ENCODE measurements around the gene NCR3LG1. TPM values are rescaled to one million over a fixed set of nuclear protein-coding genes. Genes with fewer than 3 reads are reported as not detected.

NCR3LG1 gene
- total RNA-seq, 1 donor from 2014 or later, result 0.51 TPM

DNA sequence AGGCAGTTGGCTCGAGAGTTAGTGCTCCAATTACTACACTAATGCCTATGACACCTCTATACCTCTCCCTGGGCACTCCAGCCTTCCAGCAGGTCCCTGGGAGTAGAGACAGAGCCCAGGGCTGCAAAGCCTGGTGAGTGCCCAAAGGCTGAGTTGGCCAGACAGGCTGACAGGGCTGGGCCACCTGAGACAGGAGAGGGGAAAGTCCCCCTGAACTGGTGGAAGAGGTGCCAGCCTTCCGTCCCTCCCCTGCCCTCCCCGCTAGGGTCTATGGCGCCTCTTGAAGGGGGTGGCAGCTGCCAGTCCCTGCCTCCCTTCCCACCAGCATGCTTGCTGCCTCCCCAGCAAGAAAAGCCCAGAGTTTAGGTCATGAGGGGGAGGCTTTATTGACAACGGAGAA, 33.9 kb downstream of the NCR3LG1 start:
- no peak overlapping the region for H3K27ac Mint-ChIP-seq (ENCODE audit: unreplicated experiment)
- TF ChIP-seq, protein P1, sequence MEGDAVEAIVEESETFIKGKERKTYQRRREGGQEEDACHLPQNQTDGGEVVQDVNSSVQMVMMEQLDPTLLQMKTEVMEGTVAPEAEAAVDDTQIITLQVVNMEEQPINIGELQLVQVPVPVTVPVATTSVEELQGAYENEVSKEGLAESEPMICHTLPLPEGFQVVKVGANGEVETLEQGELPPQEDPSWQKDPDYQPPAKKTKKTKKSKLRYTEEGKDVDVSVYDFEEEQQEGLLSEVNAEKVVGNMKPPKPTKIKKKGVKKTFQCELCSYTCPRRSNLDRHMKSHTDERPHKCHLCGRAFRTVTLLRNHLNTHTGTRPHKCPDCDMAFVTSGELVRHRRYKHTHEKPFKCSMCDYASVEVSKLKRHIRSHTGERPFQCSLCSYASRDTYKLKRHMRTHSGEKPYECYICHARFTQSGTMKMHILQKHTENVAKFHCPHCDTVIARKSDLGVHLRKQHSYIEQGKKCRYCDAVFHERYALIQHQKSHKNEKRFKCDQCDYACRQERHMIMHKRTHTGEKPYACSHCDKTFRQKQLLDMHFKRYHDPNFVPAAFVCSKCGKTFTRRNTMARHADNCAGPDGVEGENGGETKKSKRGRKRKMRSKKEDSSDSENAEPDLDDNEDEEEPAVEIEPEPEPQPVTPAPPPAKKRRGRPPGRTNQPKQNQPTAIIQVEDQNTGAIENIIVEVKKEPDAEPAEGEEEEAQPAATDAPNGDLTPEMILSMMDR (IDR thresholded peaks at IDR 0.05; ENCODE audit: partially characterized antibody, unreplicated experiment), result no peak
- H3K4me1 Mint-ChIP-seq (ENCODE audit: low read depth, unreplicated experiment), result peaks cover 9% of the 10 kb centered on the region
- no peaks in the 10 kb centered on the region for H3K36me3 Mint-ChIP-seq (ENCODE audit: unreplicated experiment)
- DNase-seq, result no peak
- H3K27me3 Mint-ChIP-seq (ENCODE audit: unreplicated experiment), result peaks cover 10% of the 10 kb centered on the region
- no peak overlapping the region for H3K4me3 Mint-ChIP-seq (ENCODE audit: unreplicated experiment)
- H3K9me3 Mint-ChIP-seq (ENCODE audit: unreplicated experiment), result peaks cover 1% of the 10 kb centered on the region

DNA sequence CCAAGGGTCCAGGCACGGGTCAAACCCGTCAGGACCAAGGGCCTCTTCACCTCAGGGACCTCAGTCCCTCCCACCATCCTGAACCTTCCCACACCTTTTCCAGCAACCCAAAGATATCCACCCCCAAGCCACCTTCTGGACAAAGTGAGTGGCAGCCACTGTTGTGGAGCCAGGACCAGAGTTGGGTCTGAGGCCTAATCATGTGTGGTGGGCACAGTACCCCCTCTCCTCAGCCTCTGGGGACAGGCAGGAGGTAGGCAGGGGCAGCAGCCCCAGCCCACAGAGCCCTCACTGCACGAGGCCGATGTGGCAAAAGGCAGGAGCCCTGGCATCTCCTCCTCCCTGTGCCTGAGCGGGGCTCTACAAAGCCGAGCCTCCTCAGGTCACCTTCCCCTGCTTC, 34.3 kb downstream of the NCR3LG1 start:
- no peak for DNase-seq
- TF ChIP-seq, protein P1 (IDR thresholded peaks at IDR 0.05; ENCODE audit: partially characterized antibody, unreplicated experiment), result no peak
- no peaks in the 10 kb centered on the region for H3K36me3 Mint-ChIP-seq (ENCODE audit: unreplicated experiment)

DNA sequence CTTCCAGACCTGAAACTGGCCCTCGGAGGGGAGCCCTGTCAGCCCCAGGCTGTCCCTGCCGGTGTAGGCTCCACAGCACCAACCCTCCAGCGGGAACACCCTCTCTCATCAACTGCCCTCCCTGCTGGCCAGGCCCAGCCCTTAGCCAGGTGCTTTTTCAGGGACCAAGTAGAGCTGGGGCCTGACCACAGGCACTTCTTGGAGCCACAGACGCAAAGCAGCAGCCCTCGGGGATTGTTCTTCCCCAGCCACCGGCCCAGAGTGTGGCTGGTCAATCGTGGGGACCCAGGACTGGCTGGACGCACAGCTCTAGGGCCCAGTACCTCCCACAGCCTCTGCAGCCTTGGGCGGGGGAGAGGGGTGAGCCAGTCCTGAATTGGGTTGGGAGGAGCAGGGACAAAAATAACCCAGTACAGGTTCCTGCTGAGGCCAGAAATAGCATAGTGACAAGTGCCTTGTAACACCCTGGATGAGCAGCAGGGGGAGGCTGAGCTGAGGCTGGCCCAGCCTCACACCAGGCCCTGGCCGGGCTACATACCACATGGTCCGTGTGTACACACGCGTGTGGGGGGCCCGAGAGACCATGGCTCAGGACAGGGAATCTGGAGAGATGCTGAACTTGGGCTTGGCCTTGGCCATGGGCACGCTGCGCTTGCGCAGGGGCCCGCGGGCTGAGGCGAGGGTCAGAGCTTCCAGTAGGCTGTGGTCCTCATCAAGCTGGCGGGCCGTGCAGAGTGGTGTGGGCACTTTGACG, 34.9 kb downstream of the NCR3LG1 start:
- Mint-ChIP-seq H3K27ac (ENCODE audit: unreplicated experiment) (no peak overlapping the region), H3K27me3 (ENCODE audit: unreplicated experiment) (peaks cover 14% of the 10 kb centered on the region), H3K4me3 (ENCODE audit: unreplicated experiment) (no peak overlapping the region), H3K4me1 (ENCODE audit: low read depth, unreplicated experiment) (peaks cover 8% of the 10 kb centered on the region), H3K36me3 (ENCODE audit: unreplicated experiment) (no peaks in the 10 kb centered on the region), H3K9me3 (ENCODE audit: unreplicated experiment) (peaks cover 4% of the 10 kb centered on the region)
- DNase-seq, result peak; percentile 74
- TF ChIP-seq, protein P1 (IDR thresholded peaks at IDR 0.05; ENCODE audit: partially characterized antibody, unreplicated experiment), result peak; percentile 85

More for the DNA sequence above, 34.3 kb downstream of the NCR3LG1 start:
- Mint-ChIP-seq H3K27ac (ENCODE audit: unreplicated experiment) (no peak overlapping the region), H3K27me3 (ENCODE audit: unreplicated experiment) (peaks cover 10% of the 10 kb centered on the region), H3K4me1 (ENCODE audit: low read depth, unreplicated experiment) (peaks cover 9% of the 10 kb centered on the region), H3K4me3 (ENCODE audit: unreplicated experiment) (no peak overlapping the region), H3K9me3 (ENCODE audit: unreplicated experiment) (peaks cover 2% of the 10 kb centered on the region)

DNA sequence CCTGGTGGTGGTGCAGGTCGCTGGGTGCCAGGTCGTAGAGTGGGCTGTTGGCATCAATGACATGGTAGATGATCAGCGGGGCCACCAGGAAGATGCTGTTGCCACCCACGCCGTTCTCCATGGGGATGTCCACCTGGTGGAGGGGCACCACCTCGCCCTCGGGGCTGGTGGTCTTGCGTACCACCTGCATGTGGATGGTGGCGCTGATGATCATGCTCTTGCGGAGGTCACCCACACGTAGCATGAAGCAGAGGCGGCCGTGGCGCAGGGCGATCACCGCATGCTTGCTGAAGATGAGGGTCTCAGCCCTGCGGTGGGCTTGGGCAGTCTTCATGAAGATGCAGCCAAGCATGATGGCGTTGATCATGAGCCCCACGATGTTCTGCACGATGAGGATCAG, 35.7 kb downstream of the NCR3LG1 start:
- peak overlapping the region; percentile 49 for H3K4me3 Mint-ChIP-seq (ENCODE audit: unreplicated experiment)
- TF ChIP-seq, protein P1 (IDR thresholded peaks at IDR 0.05; ENCODE audit: partially characterized antibody, unreplicated experiment), result no peak
- H3K27ac Mint-ChIP-seq (ENCODE audit: unreplicated experiment), result no peak overlapping the region

DNA sequence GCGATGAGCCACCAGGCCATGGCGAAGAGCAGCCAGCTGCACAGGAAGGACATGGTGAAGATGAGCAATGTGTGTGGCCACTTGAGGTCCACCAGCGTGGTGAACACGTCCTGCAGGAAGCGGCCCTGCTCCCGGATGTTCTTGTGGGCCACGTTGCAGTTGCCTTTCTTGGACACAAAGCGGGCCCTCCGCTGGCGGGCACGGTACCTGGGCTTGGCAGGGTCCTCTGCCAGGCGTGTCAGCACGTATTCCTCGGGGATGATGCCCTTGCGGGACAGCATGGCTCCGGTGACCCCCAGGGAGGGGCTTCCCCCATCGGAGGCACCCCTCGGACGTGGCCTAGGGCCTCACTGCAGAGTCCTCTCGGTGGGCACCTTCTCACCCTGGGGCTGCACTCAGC, 36.2 kb downstream of the NCR3LG1 start:
- no peak overlapping the region for H3K27ac Mint-ChIP-seq (ENCODE audit: unreplicated experiment)
- peaks cover 12% of the 10 kb centered on the region for H3K27me3 Mint-ChIP-seq (ENCODE audit: unreplicated experiment)
- H3K4me3 Mint-ChIP-seq (ENCODE audit: unreplicated experiment), result peak overlapping the region; percentile 49
- no peak for DNase-seq
- peaks cover 5% of the 10 kb centered on the region for H3K4me1 Mint-ChIP-seq (ENCODE audit: low read depth, unreplicated experiment)
- TF ChIP-seq, protein P1 (IDR thresholded peaks at IDR 0.05; ENCODE audit: partially characterized antibody, unreplicated experiment), result no peak
- H3K9me3 Mint-ChIP-seq (ENCODE audit: unreplicated experiment), result peaks cover 4% of the 10 kb centered on the region
- no peaks in the 10 kb centered on the region for H3K36me3 Mint-ChIP-seq (ENCODE audit: unreplicated experiment)

More for the DNA sequence above, 35.7 kb downstream of the NCR3LG1 start:
- H3K36me3 Mint-ChIP-seq (ENCODE audit: unreplicated experiment), result no peaks in the 10 kb centered on the region
- H3K9me3 Mint-ChIP-seq (ENCODE audit: unreplicated experiment), result peaks cover 4% of the 10 kb centered on the region
- H3K4me1 Mint-ChIP-seq (ENCODE audit: low read depth, unreplicated experiment), result peaks cover 8% of the 10 kb centered on the region
- H3K27me3 Mint-ChIP-seq (ENCODE audit: unreplicated experiment), result peaks cover 12% of the 10 kb centered on the region
- no peak for DNase-seq

All from glutamatergic neuron (in vitro differentiated cells).